AG10803 (cell line): Measurements from ENCODE around the gene PGF.

Source experiments
- DNase-seq: peaks from one replicate; pipeline ENCODE4 v3.0.0; 2010; ENCODE audit warnings: low read depth
- H3K4me3 ChIP-seq: 2 replicates; pipeline ENCODE4 v1.5.1; 2011; ENCODE audit warnings: mild to moderate bottlenecking, low read length, control low read depth
- TF ChIP-seq, protein P1 (sequence below): conservative IDR thresholded peaks from 2 replicates; pipeline ENCODE4 v1.5.1; 2011; ENCODE audit warnings: mild to moderate bottlenecking, low read length, control low read depth, inconsistent platforms

Gene PGF

GRCh38 chr14:74956280-74957072, 1.1 kb upstream of the PGF start:
- no peak overlapping the region for H3K4me3 ChIP-seq
- TF ChIP-seq, protein P1, sequence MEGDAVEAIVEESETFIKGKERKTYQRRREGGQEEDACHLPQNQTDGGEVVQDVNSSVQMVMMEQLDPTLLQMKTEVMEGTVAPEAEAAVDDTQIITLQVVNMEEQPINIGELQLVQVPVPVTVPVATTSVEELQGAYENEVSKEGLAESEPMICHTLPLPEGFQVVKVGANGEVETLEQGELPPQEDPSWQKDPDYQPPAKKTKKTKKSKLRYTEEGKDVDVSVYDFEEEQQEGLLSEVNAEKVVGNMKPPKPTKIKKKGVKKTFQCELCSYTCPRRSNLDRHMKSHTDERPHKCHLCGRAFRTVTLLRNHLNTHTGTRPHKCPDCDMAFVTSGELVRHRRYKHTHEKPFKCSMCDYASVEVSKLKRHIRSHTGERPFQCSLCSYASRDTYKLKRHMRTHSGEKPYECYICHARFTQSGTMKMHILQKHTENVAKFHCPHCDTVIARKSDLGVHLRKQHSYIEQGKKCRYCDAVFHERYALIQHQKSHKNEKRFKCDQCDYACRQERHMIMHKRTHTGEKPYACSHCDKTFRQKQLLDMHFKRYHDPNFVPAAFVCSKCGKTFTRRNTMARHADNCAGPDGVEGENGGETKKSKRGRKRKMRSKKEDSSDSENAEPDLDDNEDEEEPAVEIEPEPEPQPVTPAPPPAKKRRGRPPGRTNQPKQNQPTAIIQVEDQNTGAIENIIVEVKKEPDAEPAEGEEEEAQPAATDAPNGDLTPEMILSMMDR, result no peak
- no peak for DNase-seq

DNA sequence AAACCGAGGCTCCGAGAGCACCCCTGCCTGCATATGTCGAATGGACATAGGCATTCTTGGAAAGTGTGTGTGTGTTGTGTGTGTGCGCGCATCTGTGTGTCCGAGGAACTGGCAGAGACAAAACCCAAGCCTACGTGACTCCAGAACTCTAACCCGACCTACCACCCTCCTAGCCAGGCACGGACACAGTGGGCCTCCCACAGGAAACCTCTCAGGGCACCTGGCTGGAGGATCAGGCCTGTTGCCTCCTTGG, 556 bp upstream of the PGF start:
- no peak for DNase-seq
- 0 out of 2 replicates have a peak overlapping the region, but pooled peaks have one; percentile 24 for H3K4me3 ChIP-seq
- TF ChIP-seq, protein P1, result no peak

- no peak for DNase-seq
- peak overlapping the region; percentile 67 for H3K4me3 ChIP-seq
- TF ChIP-seq, protein P1, result no peak
Observed at GRCh38 chr14:74954947-74955228, 509 bp downstream of the PGF start.

GRCh38 chr14:74954232-74954946, 1.0 kb downstream of the PGF start:
- DNase-seq, result no peak
- TF ChIP-seq, protein P1, result no peak
- peak overlapping the region; percentile 67 for H3K4me3 ChIP-seq

DNA sequence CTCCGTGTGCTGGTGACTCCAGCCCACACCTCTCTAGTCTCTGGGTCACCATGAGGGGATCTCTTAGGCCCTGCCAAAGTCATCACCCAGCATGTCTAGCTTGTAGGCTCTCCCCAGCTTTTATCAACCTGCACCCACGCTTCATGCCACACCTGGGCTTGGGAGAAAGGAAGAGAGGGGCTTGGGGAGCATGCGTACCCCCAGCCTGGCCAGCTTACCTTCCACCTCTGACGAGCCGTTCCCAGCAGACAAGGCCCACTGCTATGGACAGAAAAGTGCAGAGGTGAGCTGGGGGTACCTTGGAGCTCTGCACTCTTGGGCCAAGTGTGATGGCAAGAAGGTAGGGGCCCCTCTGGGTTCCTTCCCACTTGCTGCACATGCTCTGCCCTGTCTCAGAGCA, 1.7 kb downstream of the PGF start:
- TF ChIP-seq, protein P1, result no peak
- H3K4me3 ChIP-seq, result peak overlapping the region; percentile 67
- no peak for DNase-seq

GRCh38 chr14:74952697-74953484, 2.5 kb downstream of the PGF start:
- DNase-seq, result peak; percentile 74
- H3K4me3 ChIP-seq, result peak overlapping the region; percentile 67
- TF ChIP-seq, protein P1, result no peak
